Fibroblast of skin of right quadriceps (primary cell): ENCODE data around the gene CYBC1.
A peak's percentile ranks its signal among the peaks of the same experiment; 100 is the strongest.

Experiments used
- DNase-seq: peaks from one replicate; pipeline ENCODE4 v3.0.0-alpha.2; 2013

CYBC1 gene

DNA sequence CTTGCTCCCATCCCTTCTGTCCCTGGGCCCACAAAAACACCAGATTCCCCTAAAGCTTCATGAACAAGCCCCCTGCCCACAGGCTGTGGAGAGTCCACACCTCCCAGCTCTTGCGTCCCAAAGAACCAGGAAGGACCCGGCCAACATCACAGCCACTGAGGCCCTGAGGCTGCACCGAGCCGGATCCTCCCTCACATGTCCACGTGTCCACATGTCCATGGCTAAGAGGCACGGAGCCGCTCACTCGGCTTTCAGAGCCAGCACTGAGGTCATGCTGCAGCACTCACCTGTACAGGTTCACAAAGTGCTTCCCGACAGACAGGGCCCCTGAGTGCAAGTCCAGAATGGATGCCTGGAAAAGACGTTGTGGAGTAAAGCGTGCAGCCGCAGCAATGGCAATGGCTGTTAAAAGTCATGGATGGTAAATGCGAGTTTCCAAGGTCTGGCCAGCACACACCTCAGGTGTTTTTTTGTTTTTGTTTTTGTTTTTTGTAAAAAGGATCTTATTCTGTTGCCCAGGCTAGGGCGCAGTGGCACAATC lies 44.4 kb downstream of the CYBC1 start:
- DNase-seq, result no peak

DNA sequence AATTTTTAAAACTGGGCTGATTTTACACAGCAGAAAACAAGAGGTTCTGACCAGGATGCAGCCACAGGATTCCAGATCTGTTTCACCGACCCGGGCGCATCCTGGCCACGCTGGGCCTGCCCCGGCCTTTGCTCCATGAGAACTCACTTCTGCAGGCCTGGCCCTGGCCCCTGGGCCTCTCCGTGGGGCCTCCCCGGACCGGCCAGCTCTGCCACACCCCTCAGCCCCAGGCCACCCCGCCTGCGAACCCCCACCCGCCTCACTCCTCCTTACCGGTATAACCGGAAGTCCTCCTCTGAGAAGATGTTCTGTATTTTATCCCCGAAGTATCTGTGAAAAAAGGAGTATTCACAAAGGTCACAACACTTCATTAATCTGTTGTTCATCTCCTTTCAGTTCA lies 45.5 kb downstream of the CYBC1 start:
- DNase-seq, result no peak

DNA sequence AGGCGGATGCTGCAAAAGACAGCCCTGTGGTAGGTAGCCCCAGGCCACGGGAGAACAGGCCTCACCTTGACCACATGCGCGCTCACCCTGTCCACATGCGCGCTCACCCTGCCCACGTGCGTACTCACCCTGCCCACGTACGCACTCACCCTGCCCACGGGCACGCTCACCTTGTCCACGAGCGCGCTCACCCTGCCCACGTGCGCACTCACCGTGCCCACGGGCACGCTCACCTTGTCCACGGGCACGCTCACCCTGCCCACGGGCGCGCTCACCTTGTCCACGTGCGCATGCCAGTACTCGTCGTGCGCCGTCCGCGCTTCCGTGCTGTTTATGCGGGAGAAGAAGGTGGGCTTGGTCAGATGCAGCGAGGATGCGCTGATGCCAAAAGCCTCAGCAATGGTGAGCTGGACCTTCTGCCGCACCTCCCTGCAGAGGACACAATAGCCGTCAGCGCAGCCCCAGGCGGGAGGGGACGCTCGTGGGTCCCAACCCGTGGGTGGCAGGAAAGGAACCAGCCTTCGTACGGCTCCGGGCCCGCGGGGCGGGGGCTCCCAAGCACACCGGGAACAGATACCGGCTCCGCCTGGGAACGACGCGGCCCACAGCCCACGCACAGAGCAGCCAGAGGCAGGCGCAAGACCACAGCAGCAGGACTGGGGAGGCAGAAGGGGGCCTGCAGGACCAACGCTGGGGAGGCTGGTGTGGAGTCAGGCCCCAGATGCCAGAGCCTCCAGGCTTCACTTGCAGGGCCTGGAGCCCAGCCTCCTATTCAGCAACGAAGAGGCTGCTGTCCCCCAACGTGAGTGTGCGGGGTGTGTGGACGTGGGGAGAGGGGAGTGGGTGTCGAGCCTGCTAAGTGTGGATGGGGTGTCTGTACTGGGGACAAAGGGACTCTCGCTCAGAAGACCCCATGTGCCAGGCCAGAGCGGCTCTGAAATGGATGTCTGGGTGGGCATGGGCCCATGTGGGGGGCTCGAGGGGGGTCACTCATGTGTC lies 46.6 kb downstream of the CYBC1 start:
- DNase-seq, result no peak

DNA sequence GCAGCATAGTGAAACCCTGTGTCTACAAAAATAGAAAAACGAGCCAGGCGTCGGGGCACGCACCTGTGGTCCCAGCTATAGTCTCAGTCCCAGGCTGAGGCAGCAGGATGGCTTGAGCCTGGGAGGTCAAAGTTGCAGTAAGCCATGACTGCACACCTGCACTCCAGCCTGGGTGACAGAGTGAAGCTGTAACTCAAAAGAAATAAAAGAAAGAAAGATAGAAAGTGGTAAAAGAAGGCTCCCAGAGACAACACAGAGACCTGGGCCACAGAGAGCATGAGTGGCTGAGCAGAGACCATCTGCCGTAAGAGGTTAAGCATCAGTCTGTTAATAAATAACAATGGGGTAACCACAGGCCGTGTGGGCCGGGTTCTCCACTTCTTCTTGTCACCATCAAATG lies 47.7 kb downstream of the CYBC1 start:
- no peak for DNase-seq

DNA sequence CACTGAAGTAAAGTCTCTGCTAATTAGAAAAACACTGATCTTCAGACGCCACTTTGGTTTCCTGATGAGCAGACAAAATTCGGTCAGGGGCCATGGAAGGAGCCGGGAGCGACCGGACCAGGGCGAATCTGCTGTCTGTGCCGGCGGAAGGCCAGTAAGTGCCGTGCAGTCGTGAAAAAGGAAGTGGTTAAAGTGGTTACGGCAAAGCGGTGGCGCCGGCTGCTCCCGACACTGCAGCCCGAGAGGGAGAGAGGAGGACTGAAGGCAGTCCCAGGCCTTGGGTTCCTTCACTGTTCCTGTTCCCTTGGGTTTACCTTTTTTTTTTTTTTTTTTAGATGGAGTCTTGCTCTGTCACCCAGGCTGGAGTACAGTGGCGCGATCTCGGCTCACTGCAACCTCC lies 49.7 kb downstream of the CYBC1 start:
- DNase-seq, result peak; percentile 35

DNA sequence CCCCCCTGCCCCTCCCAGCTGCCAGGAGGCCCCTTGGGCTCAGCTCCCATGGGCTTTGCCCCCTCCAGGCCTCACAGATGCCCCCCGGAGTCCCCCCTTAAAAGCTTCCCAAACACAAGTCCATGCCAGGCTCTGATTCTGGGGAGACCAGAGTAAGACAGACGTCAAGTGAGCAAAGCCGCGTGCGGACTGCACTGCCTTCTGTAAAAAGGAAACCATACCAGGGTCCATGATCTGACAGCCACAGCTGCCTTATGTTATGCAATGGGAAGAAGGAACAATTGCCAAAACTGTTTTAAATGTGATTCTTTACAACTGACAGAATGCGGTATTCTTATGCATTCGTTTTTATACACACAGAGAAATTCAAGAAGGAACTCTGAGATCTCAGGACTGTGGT lies 50.3 kb downstream of the CYBC1 start:
- DNase-seq, result peak; percentile 28

DNA sequence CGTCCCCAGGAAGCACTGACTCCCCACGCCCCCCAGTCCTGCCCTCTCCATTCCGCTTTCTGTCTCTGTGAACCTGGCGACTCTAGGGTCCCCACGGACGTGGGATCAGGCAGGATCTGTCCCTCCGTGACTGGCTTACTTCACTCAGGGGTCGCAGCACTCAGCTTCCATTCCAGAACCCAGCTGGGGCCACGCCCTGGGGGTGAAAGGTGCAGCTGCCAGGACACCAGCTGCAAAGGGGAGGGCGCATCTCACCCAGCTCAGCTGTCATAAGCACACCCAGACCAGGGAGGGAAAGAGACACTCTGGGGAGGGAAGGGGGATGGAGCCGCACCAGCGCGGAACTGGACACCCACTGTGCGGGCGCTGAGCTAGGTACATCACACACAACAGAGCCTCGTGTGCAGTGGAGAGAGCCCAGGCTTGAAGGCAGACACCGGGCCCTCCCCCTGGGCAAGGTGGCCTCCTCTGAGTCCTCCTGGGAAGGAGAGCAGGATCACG lies 50.9 kb downstream of the CYBC1 start:
- no peak for DNase-seq

DNA sequence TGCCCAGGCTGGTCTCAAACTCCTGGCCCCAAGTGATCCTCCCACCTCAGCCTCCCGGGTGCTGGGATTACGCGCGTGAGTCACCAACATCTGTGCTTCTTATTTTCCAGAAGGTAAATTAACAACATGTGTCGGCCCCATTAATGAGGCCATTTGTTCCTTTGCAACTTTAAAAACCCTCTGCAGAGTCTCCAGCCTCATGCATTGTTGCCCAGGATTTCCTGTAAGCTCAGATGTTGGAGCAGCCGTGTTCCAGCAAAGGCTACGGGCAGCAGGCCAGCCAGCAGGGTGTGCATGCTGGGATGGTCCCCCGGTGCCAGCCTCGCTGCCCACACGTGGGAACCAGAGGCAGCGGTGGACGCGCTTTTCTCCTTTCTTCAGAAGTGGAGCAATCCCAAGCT lies 51.5 kb downstream of the CYBC1 start:
- peak; percentile 96 for DNase-seq

DNA sequence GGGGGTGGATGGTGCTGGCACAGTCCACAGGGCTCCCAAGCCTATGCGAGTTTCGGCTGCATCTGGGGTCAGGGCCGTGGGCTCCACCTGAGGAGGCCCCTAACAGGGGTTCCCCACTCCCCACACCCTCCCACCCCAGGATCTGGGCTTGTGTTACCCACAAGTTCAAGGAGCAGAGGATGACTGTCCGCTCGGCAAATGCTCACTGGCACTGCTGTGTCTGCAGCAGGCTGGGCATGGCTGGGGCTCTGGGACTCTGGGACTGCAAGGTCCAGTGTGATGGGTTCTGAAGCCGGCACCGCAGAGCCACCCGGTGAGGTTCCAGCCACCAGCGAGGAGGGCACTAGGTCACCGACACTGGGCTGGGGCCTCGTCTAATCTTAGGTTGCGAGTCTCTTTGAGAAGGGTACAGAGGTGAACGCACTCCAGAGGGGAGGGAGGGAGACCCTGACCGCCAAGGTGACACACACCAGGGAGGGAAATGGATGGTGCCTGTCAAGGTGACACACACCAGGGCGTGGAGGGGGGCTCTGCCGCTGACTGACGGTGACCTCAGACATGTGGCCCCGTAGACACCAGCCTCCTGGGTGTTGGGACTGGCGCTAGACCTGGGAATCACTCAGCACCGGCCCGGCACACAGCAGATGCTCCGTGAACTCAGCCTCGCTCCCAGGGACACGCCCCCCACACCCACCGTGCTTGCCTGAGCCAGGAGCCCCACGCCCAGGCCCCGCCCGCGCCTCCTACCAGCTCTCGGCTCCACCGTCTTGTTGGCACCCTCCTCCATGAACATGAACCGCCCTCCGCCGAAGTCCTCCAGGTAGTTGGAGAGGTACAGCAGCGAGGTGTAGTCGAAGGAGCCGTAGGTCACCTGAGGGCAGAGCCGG lies 52.9 kb downstream of the CYBC1 start:
- no peak for DNase-seq

DNA sequence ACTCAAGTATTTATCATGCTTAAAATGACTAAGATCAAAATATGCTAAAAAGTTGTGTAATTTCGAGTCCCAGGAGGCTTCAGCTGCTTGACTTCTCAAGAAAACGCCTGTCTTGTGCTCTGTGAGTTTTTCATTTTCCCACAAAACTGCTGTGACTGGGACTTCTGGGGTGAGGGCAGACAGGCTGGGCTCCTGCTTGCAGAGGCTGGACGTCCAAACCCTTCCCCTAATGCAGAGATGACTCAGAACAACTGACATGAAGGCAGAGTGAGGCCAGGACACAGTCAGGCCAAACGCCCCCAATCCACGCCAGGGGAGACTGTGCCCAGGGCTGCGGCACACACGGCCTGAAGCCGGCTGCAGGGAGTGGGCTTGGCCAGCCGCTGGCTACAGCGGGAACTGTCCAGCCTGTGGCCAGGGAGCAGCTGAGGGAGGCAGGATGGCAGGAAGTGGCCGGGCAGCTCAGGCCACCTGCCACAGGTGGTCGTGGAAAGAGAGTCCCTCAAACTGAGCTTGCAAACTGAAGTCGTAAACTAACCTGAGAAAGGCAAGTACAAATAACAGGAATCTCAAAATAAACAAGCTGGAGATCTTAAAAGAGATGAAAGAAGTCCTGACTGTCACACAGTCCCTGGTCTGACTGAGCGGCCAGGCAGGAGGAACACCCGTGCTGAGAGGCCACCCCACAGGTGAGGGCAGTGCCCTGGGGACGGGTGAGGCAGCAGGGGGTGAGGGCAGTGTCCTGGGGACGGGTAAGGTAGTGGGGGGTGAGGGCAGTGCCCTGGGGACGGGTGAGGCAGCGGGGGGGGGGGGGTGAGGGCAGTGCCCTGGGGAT lies 53.7 kb downstream of the CYBC1 start:
- DNase-seq, result peak; percentile 98

DNA sequence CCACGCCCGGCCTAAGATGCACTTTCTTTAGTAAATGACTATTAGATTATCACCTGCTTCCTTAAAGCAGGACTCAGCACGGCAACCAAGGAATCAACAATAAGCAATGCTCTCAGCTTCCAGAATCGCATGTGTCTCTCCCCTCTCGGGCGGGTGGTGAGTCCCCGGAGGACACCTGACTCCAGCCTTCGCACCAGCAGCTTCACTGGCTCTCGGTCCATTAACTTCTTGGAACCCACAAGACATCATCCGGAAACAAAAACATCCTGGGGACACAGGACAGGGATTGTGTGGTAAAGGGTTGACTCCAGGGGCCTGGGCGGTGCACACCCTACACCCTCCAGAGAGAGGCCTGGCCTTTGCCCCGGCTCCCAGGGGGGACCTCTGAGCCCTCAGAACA lies 56.3 kb downstream of the CYBC1 start:
- DNase-seq, result no peak

DNA sequence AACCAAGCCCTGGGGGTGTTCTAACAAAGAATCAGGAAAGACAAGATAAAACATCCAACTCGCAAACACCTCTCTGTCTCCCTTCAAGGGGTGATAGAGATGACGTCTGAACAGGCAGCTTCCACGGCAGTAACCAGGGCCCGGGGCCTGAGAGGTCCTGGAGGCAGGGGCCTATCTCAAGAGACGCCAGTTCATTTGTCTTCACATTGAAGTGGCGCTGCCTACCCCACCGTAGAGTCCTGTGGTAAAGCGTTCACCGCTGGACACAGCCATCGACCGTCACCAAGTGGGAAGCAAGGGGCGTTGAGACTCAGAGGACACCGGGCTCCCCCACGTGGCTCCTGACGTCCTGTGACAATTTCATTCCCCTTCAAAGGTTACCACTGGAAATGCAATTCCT lies 57.6 kb downstream of the CYBC1 start:
- no peak for DNase-seq
